Endothelial cell of umbilical vein (primary cell): Measurements from ENCODE around the gene TSPEAR. TPM values are rescaled to one million over a fixed set of nuclear protein-coding genes. Genes with fewer than 3 reads are reported as not detected.

Experiments used
- BruUV-seq: library from RNA; stranded (reverse); fragments of 400-500 nt; replicated peaks from 2 replicates; lab custom pipeline; 2021; lab: Mats Ljungman, UMichigan
- CTCF ChIA-PET: fragments of 300-600, 350-600 bp; sonication (Branson Sonifier 250); formaldehyde crosslinking; loops from one replicate; lab custom pipeline; 2021; ENCODE audit warnings: antibody characterized with exemption, inconsistent platforms; lab: Charles Lee
- POLR2A ChIA-PET: fragments of 300-600, 350-600 bp; sonication (Branson Sonifier 250); formaldehyde crosslinking; loops from one replicate; lab custom pipeline; 2021; ENCODE audit warnings: antibody characterized with exemption, inconsistent platforms; lab: Charles Lee
- DNase-seq: peaks from one replicate; pipeline ENCODE4 v3.0.0-alpha.2; 2011; ENCODE audit warnings: low read depth, low spot score
- FAIRE-seq: peaks from 2 replicates; lab custom pipeline; 2011; peaks lifted over from hg19 to GRCh38; lab: Jason Lieb, UNC
- H2AFZ ChIP-seq: 2 replicates; pipeline ENCODE4 v1.6.0; 2012; ENCODE audit warnings: low read depth, low read length, control low read depth, inconsistent platforms
- H3K27ac ChIP-seq: 2 replicates; pipeline ENCODE4 v1.5.1; 2011; ENCODE audit warnings: low read depth, mild to moderate bottlenecking, control low read depth, low read length, moderate library complexity; ENCODE audit not compliant: insufficient read depth
- H3K27me3 ChIP-seq, 2 experiments: 2 replicates each; pipeline versions ENCODE4 v1.6.0 to v1.6.1; 2011; ENCODE audit warnings: low read length in 2 of 2, mixed read lengths in 1 of 2; ENCODE audit not compliant: control insufficient read depth in 2 of 2, insufficient read depth in 2 of 2
- H3K36me3 ChIP-seq, 2 experiments: 2 replicates in 1 of 2; 3 replicates in 1 of 2; pipeline ENCODE4 v1.5.1; 2011; ENCODE audit warnings: low read length in 2 of 2, mild to moderate bottlenecking in 1 of 2, moderate library complexity in 1 of 2; ENCODE audit not compliant: control insufficient read depth in 2 of 2, insufficient read depth in 2 of 2; ENCODE audit errors: extremely low read depth in 1 of 2
- H3K4me1 ChIP-seq: 3 replicates; pipeline ENCODE4 v1.5.1; 2011; ENCODE audit warnings: mild to moderate bottlenecking, low read length; ENCODE audit not compliant: control insufficient read depth, insufficient read depth; ENCODE audit errors: extremely low read depth
- H3K4me2 ChIP-seq: 2 replicates; pipeline ENCODE4 v1.6.1; 2011; ENCODE audit warnings: low read length, control low read depth, mixed read lengths; ENCODE audit not compliant: insufficient read depth
- H3K4me3 ChIP-seq, 3 experiments: fragments of 200-600 bp in 1 of 3; sonication (generic), shearing (Covaris generic) in 1 of 3; replicated peaks in 1 of 3; 2 replicates each; pipeline ENCODE4 v1.5.1; 2011 to 2016; ENCODE audit warnings: control low read depth in 3 of 3, low read length in 3 of 3, mild to moderate bottlenecking in 2 of 3, inconsistent platforms in 1 of 3, low read depth in 1 of 3, moderate library complexity in 1 of 3; ENCODE audit not compliant: insufficient read depth in 1 of 3
- H3K79me2 ChIP-seq: 2 replicates; pipeline ENCODE4 v1.6.0; 2012; ENCODE audit warnings: low read length, inconsistent platforms; ENCODE audit not compliant: control insufficient read depth, insufficient read depth
- H3K9ac ChIP-seq: replicated peaks from 2 replicates; pipeline ENCODE3; 2011; ENCODE audit warnings: low read length, control low read depth; ENCODE audit not compliant: insufficient read depth; ENCODE audit errors: extremely low read depth
- H3K9me1 ChIP-seq: replicated peaks from 3 replicates; pipeline ENCODE4 v1.6.0; 2011; ENCODE audit warnings: mild to moderate bottlenecking, low read length; ENCODE audit not compliant: control insufficient read depth, insufficient read depth; ENCODE audit errors: extremely low read depth
- H3K9me3 ChIP-seq: replicated peaks from 2 replicates; pipeline ENCODE4 v1.5.1; 2012; ENCODE audit warnings: low read length, inconsistent platforms; ENCODE audit not compliant: control insufficient read depth, insufficient read depth
- H4K20me1 ChIP-seq: replicated peaks from 2 replicates; pipeline ENCODE3; 2011; ENCODE audit warnings: mild to moderate bottlenecking, low read length; ENCODE audit not compliant: control insufficient read depth, insufficient read depth; ENCODE audit errors: extremely low read depth
- CTCF ChIP-seq, 2 donors: IDR thresholded peaks; 1 replicate in 1 of 2; 2 replicates in 1 of 2; pipeline ENCODE4 v1.5.1; 2011; ENCODE audit warnings: low read length in 2 of 2, mild to moderate bottlenecking in 2 of 2, moderate library complexity in 2 of 2, control low read depth in 1 of 2, inconsistent platforms in 1 of 2, low read depth in 1 of 2; ENCODE audit not compliant: insufficient read depth in 1 of 2; ENCODE audit errors: extremely low read depth in 1 of 2
- EZH2 ChIP-seq: IDR thresholded peaks from 2 replicates; pipeline ENCODE4 v1.6.1; 2012; ENCODE audit warnings: borderline replicate concordance, low read depth, mild to moderate bottlenecking, moderate library complexity, low read length, inconsistent platforms; ENCODE audit not compliant: severe bottlenecking
- FOS ChIP-seq: IDR thresholded peaks from 2 replicates; pipeline ENCODE4 v1.6.1; 2011; ENCODE audit warnings: mild to moderate bottlenecking, low read length, moderate library complexity, borderline replicate concordance; ENCODE audit not compliant: insufficient read depth
- GATA2 ChIP-seq: IDR thresholded peaks from 2 replicates; pipeline ENCODE4 v1.7.0; 2011; ENCODE audit warnings: low read depth, mild to moderate bottlenecking, moderate library complexity, mixed read lengths, low read length; ENCODE audit not compliant: insufficient read length, insufficient read depth
- JUN ChIP-seq: IDR thresholded peaks from 2 replicates; pipeline ENCODE4 v1.6.1; 2011; ENCODE audit warnings: borderline replicate concordance, low read depth; ENCODE audit not compliant: insufficient read length, insufficient read depth
- MAX ChIP-seq: IDR thresholded peaks from 2 replicates; pipeline ENCODE4 v1.6.1; 2011; ENCODE audit not compliant: insufficient read depth, insufficient read length
- MYC ChIP-seq: IDR thresholded peaks from one replicate; pipeline ENCODE4 v1.6.1; 2011; ENCODE audit warnings: mild to moderate bottlenecking, low read depth, low read length
- POLR2A ChIP-seq: IDR thresholded peaks from 2 replicates; pipeline ENCODE4 v1.6.1; 2012; ENCODE audit warnings: low read depth, mild to moderate bottlenecking, control low read depth, low read length
- POLR2AphosphoS5 ChIP-seq: IDR thresholded peaks from 2 replicates; pipeline ENCODE4 v1.6.1; 2012; ENCODE audit warnings: low read depth, mild to moderate bottlenecking, control low read depth, low read length, moderate library complexity; ENCODE audit not compliant: insufficient read depth
- dilution Hi-C: fragments of 300-500 bp; cut with MboI; formaldehyde crosslinking; loops from one replicate; pipeline ENCODE4 v1.15.0; 2019; ENCODE audit warnings: low sequenced_read_pairs; ENCODE audit not compliant: extremely low pct_ligation_motif_present
- intact Hi-C: fragments of 100-400 bp; cut with micrococcal nuclease; formaldehyde crosslinking; loops from one replicate; pipeline ENCODE4 v1.10.0; 2022
- polyA plus RNA-seq, 4 experiments: library from polyadenylated mRNA; depleted of rRNA in 3 of 4; stranded (reverse) in 3 of 4; unstranded in 1 of 4; fragments of >200 nt; gene quantifications; 2 replicates each; pipeline versions ENCODE4 v1.2.1 to v1.2.3, GENCODE V29; 2011 to 2012; ENCODE audit warnings: missing spikeins in 1 of 4
- total RNA-seq: library from RNA; stranded (reverse); gene quantifications from 2 replicates; pipeline ENCODE4 v1.2.3, GENCODE V29; 2021

Gene TSPEAR
- total and polyA plus RNA-seq, 2 donors (not counting 3 experiments of a cell fraction or from before 2014, with no cell fraction given): 0.01 TPM; not detected in 1

- no TSS peak for BruUV-seq
- dilution Hi-C loops: no loop called here
- CTCF ChIA-PET: no interaction called here
Observed at GRCh38 chr21:44636209-44637017, 75.0 kb downstream of the TSPEAR start.

More at GRCh38 chr21:44636209-44637017, 75.0 kb downstream of the TSPEAR start:
- TF ChIP-seq POLR2A: no peak
- TF ChIP-seq JUN: no peak
- no peak for TF ChIP-seq MYC
- no peak for TF ChIP-seq GATA2
- TF ChIP-seq FOS: no peak
- TF ChIP-seq POLR2AphosphoS5: no peak
- TF ChIP-seq EZH2: no peak
- TF ChIP-seq MAX: no peak
- TF ChIP-seq CTCF (IDR thresholded peaks at IDR 0.05; ENCODE audit: extremely low read depth in 1 of 2, insufficient read depth in 1 of 2, low read depth in 1 of 2, low read length in 2 of 2): no peak
- Histone ChIP-seq H3K4me1 (no peaks in the 10 kb centered on the region), H3K27me3 (no peaks in the 10 kb centered on the region), H3K79me2 (no peaks in the 10 kb centered on the region), H4K20me1 (no peaks in the 10 kb centered on the region), H3K27ac (no peak overlapping the region), H2AFZ (no peak overlapping the region), H3K9me3 (no peaks in the 10 kb centered on the region), H3K4me2 (no peak overlapping the region), H3K4me3 (no peak overlapping the region), H3K36me3 (no peaks in the 10 kb centered on the region), H3K9ac (no peak overlapping the region), H3K9me1 (no peaks in the 10 kb centered on the region)
- POLR2A ChIA-PET: no interaction called here
- DNase-seq (no peak), FAIRE-seq (no peak)
- intact Hi-C loops: no loop called here
